ENCODE measurements around the gene SMIM45.
"Not testable (repeated sequence)": the region's sequence is repeated elsewhere in the genome, so short reads cannot be mapped to it uniquely, and the experiment has no call there.

SMIM45 gene

DNA sequence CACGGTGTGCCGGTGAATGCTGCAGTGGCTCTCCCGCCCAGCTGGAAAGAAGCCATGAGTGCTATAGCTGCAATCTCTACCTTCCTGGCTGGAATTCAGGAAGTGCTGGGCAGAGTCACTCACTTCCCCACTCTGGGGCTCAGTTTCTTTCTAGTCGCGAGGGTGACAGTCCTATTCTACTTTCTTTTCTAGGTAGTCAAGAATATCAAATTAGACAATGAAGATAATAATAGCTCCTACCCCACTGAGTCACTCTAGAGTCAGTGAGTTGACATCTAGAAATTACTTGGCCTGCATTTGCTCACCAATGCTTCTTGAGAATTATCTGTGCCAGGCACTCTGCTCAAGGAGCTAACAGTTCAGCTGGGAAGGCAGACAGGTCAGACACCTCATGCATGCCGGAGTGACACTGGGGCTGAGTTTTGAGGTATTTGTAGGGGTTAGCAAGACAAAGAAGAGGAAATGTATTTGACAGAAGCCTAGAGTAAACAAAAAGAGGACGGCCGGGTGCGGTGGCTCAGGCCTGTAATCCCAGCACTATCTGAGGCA, 8.2 kb upstream of the SMIM45 start:
- peak overlapping the region; percentile 5 for H3K4me3 Mint-ChIP-seq (ENCODE audit: low read depth)
- H3K27ac Mint-ChIP-seq: no peak overlapping the region
- H3K9me3 Mint-ChIP-seq (ENCODE audit: low read depth): no peaks in the 10 kb centered on the region
- no peaks in the 10 kb centered on the region for H3K27me3 Mint-ChIP-seq
- peaks cover 3% of the 10 kb centered on the region for H3K36me3 Mint-ChIP-seq (ENCODE audit: insufficient read depth)
- DNase-seq (ENCODE audit: low spot score, unreplicated experiment): no peak
- no peak for TF ChIP-seq CTCF (IDR thresholded peaks at IDR 0.05; ENCODE audit: unreplicated experiment)
- H3K4me1 Mint-ChIP-seq (ENCODE audit: low read depth): peaks cover 12% of the 10 kb centered on the region

GRCh38 chr22:41946629-41947423, 5.1 kb upstream of the SMIM45 start, which contains the start of gene CENPM:
CENPM (minus strand) TSS chr22:41947152; CDS start chr22:41947076, 76 bp downstream.
- peak within 1 kb of the TSS; percentile 85 for H3K4me3 Mint-ChIP-seq (ENCODE audit: low read depth)
- H3K36me3 Mint-ChIP-seq (ENCODE audit: insufficient read depth): peaks cover 3% of the 10 kb centered on the region
- peaks cover 11% of the 10 kb centered on the region for H3K4me1 Mint-ChIP-seq (ENCODE audit: low read depth)
- peak; percentile 87 for DNase-seq (ENCODE audit: low spot score, unreplicated experiment)
- H3K9me3 Mint-ChIP-seq (ENCODE audit: low read depth): no peaks in the 10 kb centered on the region
- TF ChIP-seq CTCF (IDR thresholded peaks at IDR 0.05; ENCODE audit: unreplicated experiment): no peak
- H3K27ac Mint-ChIP-seq: peak within 1 kb of the TSS; percentile 90
- no peaks in the 10 kb centered on the region for H3K27me3 Mint-ChIP-seq

GRCh38 chr22:41947424-41948080, 4.4 kb upstream of the SMIM45 start:
- Mint-ChIP-seq H3K9me3 (ENCODE audit: low read depth) (no peaks in the 10 kb centered on the region), H3K4me3 (ENCODE audit: low read depth) (peak overlapping the region; percentile 85), H3K36me3 (ENCODE audit: insufficient read depth) (peaks cover 3% of the 10 kb centered on the region), H3K27ac (no peak overlapping the region), H3K27me3 (no peaks in the 10 kb centered on the region), H3K4me1 (ENCODE audit: low read depth) (peaks cover 11% of the 10 kb centered on the region)
- DNase-seq (ENCODE audit: low spot score, unreplicated experiment): no peak
- no peak for TF ChIP-seq CTCF (IDR thresholded peaks at IDR 0.05; ENCODE audit: unreplicated experiment)

- Mint-ChIP-seq H3K4me1 (ENCODE audit: low read depth) (peaks cover 11% of the 10 kb centered on the region), H3K27ac (no peak overlapping the region), H3K36me3 (ENCODE audit: insufficient read depth) (peaks cover 3% of the 10 kb centered on the region), H3K9me3 (ENCODE audit: low read depth) (no peaks in the 10 kb centered on the region), H3K4me3 (ENCODE audit: low read depth) (no peak overlapping the region), H3K27me3 (no peaks in the 10 kb centered on the region)
- no peak for TF ChIP-seq CTCF (IDR thresholded peaks at IDR 0.05; ENCODE audit: unreplicated experiment)
- DNase-seq (ENCODE audit: low spot score, unreplicated experiment): no peak
These were observed 3.8 kb upstream of the SMIM45 start for GRCh38 chr22:41948142-41948541.

- not testable (repeated sequence) for H3K27ac Mint-ChIP-seq; H3K9me3 Mint-ChIP-seq (ENCODE audit: low read depth); H3K4me3 Mint-ChIP-seq (ENCODE audit: low read depth); H3K36me3 Mint-ChIP-seq (ENCODE audit: insufficient read depth); H3K27me3 Mint-ChIP-seq; DNase-seq (ENCODE audit: low spot score, unreplicated experiment)
- peaks cover 11% of the 10 kb centered on the region for H3K4me1 Mint-ChIP-seq (ENCODE audit: low read depth)
These were observed 3.0 kb upstream of the SMIM45 start for GRCh38 chr22:41948928-41949296.
